ENCODE data around the gene BET1.

Gene BET1

DNA sequence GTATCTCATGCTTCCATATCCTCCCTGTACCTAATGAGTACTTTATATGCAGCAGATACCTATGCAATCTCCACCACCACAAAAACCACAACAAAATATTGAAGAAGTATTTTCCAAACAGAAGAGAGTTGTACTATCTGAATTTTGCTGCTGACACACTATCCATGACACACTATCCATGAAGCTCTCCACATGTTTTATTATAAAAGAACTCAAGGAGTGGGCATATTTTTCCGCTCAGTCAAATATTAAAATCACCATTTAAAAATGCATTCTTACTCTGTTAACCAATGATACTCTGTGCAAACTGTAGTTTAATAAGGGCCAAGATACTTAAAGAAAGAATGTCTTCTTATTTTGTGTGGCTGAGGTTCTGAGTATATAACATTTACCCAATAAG, 2.8 kb downstream of the BET1 start:
- H3K4me3 ChIP-seq (ENCODE audit: low read depth, low read length) = no peak overlapping the region
- TF ChIP-seq, protein P1, sequence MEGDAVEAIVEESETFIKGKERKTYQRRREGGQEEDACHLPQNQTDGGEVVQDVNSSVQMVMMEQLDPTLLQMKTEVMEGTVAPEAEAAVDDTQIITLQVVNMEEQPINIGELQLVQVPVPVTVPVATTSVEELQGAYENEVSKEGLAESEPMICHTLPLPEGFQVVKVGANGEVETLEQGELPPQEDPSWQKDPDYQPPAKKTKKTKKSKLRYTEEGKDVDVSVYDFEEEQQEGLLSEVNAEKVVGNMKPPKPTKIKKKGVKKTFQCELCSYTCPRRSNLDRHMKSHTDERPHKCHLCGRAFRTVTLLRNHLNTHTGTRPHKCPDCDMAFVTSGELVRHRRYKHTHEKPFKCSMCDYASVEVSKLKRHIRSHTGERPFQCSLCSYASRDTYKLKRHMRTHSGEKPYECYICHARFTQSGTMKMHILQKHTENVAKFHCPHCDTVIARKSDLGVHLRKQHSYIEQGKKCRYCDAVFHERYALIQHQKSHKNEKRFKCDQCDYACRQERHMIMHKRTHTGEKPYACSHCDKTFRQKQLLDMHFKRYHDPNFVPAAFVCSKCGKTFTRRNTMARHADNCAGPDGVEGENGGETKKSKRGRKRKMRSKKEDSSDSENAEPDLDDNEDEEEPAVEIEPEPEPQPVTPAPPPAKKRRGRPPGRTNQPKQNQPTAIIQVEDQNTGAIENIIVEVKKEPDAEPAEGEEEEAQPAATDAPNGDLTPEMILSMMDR (conservative IDR thresholded peaks at IDR 0.05; ENCODE audit: low read depth, low read length) = no peak
- no peak for DNase-seq (ENCODE audit: low read depth)

DNA sequence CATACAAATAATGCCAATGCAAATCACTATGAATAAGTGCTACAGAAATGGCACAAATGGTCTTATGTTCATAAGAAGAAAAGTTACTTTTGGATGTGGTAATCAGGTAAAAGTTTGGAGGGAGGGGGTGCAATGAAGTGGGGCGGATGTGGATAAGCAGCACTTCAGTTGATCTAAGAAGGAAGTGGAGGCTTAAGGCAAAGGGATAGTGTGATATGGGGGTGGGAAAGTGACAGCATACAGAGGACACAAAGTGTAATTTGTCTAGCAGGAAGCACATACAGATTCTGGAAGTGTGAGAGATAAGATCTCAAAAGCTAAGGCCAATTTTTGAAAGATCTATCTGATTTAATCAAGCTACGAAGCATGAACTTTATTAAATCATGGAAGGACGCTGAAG, 6.3 kb downstream of the BET1 start:
- DNase-seq (ENCODE audit: low read depth) = no peak
- no peak overlapping the region for H3K4me3 ChIP-seq (ENCODE audit: low read depth, low read length)
- TF ChIP-seq, protein P1 (conservative IDR thresholded peaks at IDR 0.05; ENCODE audit: low read depth, low read length) = no peak

DNA sequence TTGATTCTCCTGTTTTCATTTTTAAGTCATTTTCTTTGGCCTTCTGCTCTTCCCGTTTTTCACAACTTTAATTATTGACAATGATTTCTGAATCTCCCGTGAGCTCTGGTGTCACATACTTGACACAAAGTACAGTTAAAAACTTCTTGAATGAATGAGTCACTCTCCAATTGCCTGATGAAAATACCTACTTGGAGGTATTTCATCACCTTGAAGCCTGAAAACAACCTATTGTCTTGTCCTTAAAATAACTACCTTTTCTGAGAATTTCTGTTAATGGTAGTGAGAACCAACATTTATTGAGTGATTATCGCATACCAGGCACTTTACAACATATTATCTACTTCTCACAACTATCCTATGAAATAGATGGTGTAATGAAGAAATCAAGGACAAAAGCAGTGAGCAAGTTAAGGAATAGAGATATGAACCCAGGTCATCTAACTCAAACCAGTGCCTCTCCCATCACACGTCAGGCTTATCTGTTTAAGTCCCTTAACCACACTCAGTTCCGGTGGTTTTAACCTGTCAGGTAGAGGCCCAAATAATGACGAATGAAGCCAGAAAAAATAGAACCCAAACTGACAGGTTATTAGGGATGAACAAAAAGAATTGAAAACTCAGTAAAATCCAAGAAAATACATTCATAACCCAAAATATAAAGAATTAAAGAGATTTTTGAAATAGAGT, 11.6 kb downstream of the BET1 start:
- TF ChIP-seq, protein P1 (conservative IDR thresholded peaks at IDR 0.05; ENCODE audit: low read depth, low read length) = no peak
- no peak overlapping the region for H3K4me3 ChIP-seq (ENCODE audit: low read depth, low read length)
- no peak for DNase-seq (ENCODE audit: low read depth)

DNA sequence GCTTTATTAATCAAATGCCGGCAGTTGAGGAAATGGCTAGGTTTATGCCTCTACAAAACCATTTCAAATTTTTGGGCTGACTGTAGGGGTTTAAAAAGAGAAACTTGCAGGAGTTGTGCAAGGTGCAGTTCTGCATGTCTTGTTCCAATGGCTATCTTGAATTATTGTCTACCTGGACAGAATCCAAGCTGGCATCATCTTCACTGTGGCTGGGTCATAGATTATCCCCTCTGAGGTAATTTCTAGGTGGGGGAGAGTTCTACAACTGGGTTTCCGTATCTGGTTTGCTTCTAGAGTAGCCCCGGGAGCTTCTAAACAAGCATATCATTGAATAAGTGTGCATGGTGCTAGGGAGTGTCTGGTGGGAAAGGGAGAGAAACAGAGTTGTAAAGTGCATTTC, 16.9 kb downstream of the BET1 start:
- H3K4me3 ChIP-seq (ENCODE audit: low read depth, low read length) = no peak overlapping the region
- TF ChIP-seq, protein P1 (conservative IDR thresholded peaks at IDR 0.05; ENCODE audit: low read depth, low read length) = no peak
- DNase-seq (ENCODE audit: low read depth) = no peak

DNA sequence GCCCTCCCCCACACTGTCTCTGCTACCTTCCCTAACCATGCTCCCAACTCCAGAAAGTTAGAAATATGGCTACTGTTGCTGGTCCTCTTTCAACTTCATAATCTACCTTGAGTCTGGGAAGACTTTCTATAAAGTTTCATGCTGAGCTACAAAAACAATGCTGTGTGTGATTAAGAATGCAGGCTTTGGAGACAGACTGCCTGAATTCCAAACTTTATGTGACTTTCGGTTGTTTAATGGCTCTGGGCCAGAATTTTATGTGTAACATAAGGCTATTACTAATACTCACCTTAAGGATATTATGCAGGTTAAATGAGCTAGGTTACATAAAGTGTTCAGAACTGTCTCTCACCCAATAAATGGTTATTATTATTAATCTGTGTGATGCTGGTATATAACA, 19.1 kb downstream of the BET1 start:
- TF ChIP-seq, protein P1 (conservative IDR thresholded peaks at IDR 0.05; ENCODE audit: low read depth, low read length) = no peak
- H3K4me3 ChIP-seq (ENCODE audit: low read depth, low read length) = no peak overlapping the region
- peak; percentile 61 for DNase-seq (ENCODE audit: low read depth)

DNA sequence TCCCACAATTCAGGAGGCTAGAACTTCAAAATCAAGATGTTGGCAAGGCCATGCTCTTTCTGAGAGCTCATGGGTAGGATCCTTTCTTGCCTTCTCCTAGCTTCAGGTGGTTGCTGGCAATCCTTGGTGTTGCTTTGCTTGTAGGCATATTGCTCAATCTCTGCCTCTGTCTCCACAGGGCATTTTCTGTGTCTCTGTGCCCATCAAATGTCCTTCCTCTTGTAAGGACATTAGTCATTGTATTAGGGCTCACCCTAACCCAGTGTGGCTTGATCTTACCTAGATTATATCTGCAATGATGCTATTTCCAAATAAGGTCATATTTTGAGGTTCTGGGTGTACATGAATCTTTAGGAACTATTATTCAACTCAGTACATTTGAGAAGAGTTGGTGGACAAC, 20.1 kb downstream of the BET1 start:
- TF ChIP-seq, protein P1 (conservative IDR thresholded peaks at IDR 0.05; ENCODE audit: low read depth, low read length) = no peak
- H3K4me3 ChIP-seq (ENCODE audit: low read depth, low read length) = no peak overlapping the region
- no peak for DNase-seq (ENCODE audit: low read depth)

DNA sequence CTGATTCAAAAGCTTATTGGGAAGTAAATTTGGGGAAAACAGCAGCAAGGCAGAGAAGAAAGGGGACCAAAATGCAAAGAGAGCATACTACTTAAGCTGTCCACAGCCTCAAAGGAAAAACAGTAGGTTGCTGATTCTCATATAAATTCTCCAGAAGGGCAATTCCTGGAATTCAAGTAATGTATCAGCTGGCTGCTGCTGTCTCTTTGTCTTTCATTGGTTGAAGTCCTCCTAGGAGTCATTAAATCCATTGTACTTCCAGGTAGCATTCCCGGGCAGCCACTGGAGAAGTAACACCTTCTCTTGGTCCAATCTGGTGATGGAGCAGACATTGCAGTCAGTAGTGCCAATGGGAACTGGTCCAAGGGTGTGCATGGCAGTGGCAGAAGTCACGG, 22.7 kb downstream of the BET1 start:
- no peak overlapping the region for H3K4me3 ChIP-seq (ENCODE audit: low read depth, low read length)
- no peak for DNase-seq (ENCODE audit: low read depth)
- TF ChIP-seq, protein P1 (conservative IDR thresholded peaks at IDR 0.05; ENCODE audit: low read depth, low read length) = no peak

Data from choroid plexus epithelial cell (primary cell).